Cortex of kidney (tissue), 1 donor: ENCODE measurements around the gene SLC6A3.

Experiments used
- DNase-seq: peaks from one replicate; lab custom pipeline; 2025; lab: John Stamatoyannopoulos, UW

Gene SLC6A3

DNA sequence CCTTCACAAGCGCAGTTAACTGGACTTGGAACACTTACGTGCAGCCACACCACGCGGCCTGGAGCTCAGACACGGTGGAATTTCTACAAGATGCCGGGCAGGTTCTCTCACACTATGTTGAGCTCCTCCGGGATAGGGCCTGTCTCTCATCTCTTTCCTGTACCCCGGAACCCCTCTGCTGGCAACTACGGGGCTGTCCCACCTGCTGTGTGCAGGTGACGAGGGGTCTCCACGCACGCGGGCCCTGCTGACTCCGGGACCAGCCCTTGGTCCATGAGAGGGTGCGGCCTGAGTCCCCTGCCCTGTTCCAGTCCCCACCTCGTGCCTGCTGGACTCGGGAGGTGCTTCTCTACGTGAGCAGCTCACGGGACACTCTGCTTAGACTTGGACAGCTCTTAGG lies 40.1 kb downstream of the SLC6A3 start:
- no peak for DNase-seq

DNA sequence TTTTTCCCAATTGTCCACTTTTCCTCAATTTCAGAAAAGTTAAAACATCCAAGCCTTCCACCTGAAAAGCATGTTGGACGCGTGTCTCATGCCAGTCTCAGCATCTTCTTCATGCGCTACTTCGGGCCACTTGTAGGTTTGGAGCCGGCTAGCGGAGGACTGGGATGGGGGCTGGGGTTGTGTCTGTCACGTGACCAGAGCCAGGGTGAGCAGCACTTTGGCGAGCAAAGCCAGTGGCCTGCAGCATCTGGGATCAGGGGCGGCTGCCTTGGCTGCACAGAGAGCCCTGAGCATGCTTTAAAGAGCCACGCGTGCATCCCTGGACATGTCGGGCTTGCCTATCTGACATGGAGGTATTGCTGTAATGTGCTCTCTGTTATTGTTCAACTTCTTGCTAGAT lies 41.2 kb downstream of the SLC6A3 start:
- DNase-seq, result no peak

DNA sequence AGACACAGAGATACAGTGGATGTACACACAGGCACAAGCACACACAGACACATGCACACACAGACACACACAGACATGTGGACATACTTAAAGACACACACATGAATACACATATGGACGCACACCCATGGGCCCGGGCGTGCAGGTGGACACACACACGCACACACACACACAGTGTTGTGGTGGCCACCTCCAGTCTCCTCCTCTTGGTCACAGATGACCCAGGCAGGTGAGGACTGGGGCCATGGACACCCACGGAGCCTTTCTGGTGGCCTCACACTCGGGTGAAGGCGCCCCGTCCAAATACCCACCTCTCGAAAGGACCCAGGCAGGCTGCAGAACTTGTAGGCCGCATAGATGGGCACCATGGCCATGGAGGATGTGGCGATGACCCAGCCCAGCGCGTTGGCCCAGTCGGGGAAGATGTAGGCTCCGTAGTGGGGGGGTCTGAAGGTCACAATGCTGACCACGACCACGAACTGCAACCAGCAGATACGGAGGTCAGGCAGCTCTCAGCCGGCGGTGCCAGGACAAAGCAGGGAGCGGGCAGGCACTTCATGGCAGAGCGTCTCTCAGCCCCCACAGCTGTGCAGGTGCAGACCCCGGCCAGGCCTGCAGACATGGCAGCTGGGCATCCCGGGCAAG lies 42.5 kb downstream of the SLC6A3 start:
- no peak for DNase-seq

DNA sequence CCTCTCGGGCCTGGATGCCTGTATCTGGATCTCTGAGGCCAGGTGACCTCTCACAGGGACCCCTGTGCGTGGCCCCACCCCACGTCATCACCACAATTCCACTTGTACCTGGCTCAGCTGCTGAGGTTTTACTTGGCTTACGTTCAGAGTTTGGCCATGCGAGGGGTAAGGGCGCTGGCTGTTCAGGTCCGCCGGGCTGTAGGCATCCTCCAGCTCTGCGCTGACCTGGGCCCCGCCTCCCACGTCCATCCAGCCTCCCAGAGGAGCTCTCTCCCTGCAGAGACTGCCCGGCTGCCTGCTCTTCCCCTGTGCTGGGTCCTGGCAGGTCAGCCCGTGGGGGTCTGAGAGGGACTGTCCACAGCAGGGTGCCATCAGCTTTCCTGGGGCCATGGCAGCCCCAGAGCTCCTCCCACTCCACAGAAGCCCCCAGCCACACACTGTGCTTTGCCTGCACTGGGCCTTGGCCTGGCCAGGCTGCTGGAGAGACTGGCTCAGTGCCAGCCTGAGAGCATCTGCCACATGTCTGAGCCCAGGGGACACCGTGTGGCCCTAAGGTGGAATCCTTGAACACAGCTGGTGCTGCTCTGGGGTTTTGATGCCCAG lies 43.6 kb downstream of the SLC6A3 start:
- no peak for DNase-seq

DNA sequence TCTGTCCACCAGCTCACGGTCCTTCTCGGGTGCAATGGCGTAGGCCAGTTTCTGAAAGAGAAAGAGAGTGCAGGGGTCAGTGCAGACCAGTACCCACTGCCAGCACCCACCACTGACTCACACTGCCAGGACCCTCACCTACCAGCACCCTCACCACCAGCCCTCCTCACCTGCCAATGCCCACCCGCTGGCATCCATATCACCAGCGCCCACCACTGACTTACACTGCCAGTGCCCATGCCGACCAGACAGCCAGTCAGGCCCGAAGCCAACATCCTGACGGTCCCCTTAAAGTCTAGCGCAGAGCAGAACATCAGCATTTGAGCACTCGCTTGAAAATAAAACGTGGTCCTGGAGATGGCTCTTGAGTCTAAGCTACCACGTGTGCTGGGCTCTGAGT lies 44.3 kb downstream of the SLC6A3 start:
- no peak for DNase-seq

DNA sequence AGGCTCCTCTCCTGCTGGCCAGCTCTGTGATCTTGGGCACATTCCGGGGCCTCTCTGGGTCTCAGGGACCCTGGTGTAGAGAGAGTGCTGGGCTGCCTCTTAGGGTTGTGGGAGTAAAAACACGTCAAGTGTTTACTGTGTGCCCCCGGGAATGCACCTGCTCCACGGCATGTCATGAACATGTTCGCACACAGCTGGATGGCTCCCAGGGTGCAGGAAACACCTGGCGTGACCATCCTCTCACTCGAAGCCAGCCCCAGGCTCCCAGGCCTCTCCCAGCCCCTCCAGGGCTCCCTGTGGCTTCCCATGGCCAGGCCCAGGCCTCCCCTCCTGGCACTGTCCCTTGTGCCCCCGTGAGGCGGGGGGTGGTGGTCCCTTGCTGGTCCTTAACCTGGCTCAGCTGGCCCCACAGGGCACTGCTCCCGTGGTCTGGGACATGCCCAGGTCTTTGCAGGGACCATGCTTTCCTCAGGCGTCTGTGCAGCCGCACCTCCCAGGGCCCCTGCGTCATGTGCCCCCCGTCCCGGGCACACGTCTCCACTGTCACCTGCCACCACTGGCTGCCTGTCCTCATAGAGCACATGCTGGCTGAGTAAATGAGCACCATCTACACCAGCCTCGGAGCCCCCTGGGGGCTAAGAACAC lies 44.9 kb downstream of the SLC6A3 start:
- no peak for DNase-seq

DNA sequence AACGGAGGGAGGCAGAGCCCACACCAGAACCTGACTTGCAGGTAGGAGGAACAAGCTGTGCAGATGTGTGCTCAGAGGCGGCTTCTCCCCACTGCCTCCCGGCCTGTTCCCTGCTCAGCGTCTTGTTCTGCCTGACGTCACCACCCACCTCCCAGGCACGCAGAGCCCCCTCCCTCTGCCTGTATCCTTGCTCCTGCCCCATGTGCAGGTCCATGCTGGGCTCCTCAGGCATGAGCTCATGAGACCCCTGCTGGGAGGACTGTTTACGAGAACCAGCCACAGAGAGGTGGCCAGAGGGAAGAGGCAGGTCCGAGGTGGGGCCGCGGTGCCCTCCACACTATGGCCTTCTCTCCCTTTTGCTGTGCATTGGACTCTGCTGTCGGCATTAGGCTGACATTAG lies 45.5 kb downstream of the SLC6A3 start:
- DNase-seq, result no peak

DNA sequence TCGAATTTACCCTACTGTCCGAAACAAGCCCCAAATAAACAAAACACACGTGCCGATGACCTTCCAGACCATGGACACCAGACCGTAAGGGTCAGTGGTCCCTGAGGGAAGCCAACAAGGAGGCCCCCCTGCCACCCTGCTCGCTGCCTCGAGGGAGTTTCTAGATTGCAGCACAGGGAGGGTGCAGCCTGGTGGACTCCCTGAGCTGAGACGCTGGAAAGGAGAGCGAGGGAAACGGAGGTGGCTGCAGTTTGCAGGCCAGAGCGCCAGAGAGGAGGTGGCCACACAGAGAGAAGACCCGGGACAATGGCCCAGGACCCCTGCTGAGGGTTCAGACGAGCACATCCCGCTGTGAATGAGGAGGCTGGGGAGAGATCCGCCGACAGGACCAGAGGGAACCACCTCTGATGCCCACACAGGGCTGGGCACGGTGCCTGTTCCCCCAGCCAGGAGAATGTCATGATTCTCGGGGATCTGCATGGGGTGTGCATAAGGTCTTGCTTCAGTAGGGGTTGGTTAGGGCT lies 48.9 kb downstream of the SLC6A3 start:
- DNase-seq, result no peak

DNA sequence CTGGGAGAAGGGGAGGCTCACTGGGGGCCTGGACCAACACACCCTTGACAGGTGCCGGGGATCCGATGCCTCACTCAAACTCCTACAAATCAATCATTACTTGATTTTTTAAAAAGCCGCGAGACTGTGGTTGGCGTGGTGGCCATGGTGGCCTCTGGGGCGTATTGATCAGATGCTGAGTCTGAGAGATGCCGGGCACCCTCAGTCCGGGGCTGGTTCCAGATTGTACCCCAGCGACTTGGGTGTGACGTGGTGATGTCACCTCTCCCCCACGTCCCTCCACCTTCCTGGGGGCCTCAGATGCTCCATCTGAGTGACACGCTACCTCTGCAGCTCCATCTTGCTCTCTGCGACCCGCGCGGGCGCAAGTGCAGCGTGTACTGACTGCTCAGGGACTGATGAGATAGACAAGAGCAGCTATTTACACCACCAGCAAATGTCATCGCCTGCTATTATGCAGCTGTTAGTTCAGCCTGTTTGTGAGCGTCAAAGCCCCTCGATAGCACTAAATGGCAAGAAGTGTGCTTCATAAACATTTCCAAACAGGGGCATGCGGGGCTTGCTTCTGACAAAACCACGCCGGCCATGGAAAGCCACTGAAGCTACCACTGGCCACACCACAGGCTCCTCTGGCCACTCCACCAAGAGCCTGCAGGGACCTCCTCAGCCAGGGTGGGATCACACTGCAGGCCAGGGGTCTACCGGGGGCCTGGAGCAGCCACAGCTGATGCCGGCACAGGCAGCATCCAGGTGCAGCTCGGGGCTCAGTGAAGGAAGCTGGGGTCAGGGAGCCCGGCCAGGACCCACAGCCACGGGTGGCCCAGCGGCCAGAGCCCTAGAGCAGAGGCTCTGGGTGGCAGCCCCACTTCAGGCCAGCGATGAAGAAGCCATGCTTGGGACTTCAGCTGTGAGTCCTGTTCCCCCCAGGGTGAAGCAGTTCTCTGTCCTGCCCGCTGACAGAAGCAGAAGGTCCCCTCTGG lies 50.1 kb downstream of the SLC6A3 start:
- DNase-seq, result no peak

DNA sequence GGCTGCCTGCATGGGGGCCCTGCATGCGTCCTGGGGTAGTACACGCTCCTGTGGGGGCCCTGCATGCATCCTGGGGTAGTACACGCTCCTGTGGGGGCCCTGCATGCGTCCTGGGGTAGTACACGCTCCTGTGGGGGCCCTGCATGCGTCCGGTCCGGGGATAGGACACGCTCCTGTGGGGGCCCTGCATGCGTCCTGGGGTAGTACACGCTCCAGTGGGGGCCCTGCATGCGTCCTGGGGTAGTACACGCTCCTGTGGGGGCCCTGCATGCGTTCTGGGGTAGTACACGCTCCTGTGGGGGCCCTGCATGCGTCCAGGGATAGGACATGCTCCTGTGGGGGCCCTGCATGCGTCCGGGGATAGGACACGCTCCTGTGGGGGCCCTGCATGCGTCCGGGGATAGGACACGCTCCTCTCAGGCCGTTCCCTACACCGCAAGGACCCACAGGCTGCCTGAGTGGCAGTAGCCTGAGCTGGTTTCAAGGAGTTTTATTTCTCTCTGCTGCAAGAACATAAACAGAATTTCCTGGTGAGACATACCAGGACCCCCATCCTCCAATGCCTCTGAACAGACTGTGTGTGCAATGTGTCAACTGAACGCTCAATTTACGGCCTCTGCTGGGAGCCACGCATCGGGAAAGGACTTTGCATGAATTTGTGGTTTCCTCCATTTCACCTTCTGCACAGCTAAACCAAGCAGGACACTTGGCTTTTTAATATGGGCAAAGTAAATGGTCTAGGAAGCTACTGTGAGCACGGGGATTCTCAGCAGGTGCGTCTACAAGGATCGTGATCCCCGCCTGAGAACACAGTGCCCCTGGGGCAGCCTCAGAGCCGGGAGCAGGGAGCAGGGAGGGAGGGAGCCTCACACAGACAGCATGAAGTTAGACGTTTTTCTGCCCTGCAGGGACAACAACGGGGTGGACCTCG lies 51.4 kb downstream of the SLC6A3 start:
- no peak for DNase-seq

DNA sequence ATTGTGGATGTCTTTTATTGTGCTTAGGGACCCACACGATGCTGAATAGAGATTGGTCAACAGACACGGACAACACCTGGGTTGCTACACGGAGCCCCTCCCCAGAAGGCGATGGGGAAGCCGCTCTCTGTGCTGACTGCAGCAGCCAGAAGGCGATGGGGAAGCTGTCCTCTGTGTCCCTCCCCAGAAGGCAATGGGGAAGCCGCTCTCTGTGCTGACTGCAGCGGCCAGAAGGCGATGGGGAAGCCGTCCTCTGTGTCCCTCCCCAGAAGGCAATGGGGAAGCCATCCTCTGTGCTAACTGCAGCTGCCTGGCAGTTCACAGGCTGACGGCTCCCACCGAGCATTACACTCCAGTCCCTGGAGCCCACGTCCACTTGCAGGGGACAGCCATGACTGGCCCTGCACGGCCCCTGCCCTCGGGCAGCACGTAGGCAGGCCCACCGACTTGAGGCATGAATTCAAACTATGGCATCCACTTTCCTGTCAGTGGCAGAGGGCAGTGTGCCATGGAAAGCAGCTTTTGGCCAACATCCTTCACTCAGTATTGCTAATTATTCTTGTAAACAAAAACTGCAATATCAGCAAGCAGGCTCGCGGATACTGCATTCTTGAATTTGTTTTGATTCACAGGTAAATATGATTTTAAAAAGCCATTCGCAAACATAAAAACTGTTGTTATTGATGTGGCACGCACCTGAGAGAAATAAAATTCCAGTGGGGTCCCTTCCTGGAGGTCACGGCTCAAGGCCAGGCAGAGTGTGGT lies 52.3 kb downstream of the SLC6A3 start:
- no peak for DNase-seq

DNA sequence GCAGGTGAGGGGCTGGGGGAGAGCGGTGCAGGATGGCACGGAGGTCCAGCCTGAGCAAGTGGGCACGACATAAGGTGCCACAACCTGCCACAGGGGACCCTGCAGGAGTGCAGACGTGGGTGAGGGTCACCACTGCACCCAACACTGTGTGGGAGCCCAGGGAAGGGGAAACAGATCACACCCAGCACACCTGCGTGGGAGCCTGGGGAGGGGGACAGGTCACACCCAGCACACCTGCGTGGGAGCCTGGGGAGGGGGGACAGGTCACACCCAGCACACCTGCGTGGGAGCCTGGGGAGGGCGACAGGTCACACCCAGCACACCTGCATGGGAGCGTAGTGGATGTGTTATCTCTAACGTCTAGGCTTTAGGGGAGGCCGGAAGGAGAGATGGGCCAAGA lies 53.0 kb downstream of the SLC6A3 start:
- DNase-seq, result no peak

DNA sequence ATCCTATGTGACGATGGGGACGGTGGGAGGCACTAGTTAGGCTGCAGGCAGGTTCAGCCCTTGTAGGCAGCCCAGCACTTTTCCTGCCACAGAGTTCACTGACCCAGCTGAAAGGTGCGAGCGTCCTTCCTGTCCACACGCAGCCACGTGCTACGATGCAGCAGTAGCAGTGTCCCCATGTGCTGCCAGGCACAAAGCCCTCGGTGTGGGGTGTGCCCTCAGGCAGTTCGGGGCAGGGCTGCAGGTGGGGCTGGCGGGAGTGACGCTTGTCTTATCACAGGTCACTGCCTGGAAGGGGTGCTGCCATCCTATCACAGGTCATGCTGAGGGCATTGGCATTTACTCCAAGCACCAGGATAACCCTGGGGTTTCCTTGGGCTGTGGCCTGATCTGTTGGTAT lies 53.5 kb downstream of the SLC6A3 start:
- no peak for DNase-seq

DNA sequence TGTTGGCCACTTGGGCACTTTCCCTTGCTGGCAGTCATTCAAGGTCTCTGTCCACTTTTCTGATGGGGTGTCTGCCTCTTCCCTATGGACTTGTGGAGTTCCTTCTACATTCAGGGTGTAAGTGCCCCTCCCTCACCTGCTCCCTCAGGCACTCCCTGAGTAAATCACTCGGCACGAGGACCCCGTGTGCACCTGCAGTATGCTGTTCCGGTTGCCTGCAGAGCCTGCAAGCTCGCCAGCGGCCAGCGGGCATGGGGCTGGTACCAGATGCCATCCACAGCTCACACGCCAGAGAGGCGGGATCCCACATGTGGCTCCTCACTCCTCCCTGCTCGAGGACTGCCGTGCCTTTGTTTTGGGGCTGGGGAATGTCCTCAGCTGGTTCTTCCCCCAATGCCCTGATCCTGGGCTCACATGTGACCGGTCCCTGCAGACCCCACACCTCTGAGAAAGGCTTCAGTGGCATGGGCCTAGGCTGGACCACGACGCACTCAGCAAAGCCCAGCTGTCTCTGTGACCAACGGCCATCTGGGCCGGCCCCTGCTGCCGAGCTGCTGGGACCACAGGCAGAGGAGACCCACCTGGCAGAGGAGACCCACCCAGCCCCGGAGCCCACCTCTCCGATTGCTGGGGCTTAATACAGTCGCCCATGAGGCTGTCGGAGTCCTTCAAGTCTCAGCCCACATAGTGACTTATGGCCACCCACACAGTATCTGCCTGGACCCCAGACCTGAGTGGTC lies 54.2 kb downstream of the SLC6A3 start:
- no peak for DNase-seq

DNA sequence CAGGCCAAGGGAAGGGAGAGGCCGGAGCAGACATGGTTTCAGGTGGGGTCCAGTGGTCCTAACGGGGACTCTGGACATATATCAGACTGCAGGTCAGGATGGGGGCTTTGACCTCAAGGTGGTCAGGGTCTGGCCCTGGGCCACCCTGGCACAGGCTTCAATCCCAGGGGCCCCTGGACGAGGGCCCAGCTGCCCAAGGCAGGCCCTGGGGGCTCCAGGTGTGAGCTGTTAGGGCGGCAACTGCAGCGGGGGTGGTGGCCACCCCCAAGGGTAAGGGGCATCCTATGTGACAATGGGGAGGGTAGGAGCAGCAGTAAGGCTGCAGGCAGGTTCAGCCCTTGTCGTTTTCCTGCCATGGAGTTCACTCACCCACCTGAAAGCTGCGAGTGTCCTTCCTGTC lies 54.9 kb downstream of the SLC6A3 start:
- DNase-seq, result no peak

DNA sequence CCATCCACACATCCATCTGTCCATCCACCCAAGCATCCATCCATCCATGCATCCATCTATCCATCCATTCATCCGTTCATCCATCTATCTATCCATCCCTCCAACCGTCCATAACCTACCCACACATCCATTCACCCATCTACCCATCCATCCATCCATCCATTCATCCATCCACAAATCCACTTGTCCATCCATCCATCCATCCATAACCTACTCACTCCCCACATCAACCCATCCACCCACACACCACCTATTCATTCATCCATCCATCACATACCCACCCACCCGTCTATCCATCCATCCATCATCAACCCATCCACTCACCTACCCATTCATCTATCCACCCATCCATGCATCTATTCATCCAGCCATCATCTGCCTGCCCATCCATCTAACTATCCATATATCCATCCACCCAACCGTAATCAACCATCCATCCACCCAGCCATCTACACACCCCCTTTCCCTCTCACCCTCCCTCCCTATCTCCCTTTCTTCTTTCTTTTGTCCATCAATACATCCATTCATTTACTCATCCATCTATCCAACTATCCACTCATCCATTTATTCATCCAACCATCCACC lies 56.8 kb downstream of the SLC6A3 start:
- no peak for DNase-seq

DNA sequence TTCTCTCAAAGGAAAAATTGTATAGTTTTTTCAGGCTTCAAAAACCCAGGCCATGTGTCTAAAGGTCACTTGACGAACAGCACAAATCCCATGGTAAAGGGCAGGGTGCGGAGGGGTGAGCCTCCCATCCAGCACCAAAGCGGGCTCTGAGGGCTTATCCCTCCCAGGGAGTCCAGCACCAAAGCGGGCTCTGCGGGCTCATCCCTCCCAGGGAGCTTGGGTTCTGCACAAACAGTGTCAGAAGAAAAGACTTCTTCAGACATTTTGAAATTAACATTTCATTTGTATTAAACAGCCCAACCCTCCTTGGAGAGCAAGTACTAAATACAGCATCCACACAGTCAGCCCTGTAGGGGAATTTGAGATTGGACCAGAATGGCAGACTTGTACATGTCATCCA lies 57.4 kb downstream of the SLC6A3 start:
- no peak for DNase-seq

DNA sequence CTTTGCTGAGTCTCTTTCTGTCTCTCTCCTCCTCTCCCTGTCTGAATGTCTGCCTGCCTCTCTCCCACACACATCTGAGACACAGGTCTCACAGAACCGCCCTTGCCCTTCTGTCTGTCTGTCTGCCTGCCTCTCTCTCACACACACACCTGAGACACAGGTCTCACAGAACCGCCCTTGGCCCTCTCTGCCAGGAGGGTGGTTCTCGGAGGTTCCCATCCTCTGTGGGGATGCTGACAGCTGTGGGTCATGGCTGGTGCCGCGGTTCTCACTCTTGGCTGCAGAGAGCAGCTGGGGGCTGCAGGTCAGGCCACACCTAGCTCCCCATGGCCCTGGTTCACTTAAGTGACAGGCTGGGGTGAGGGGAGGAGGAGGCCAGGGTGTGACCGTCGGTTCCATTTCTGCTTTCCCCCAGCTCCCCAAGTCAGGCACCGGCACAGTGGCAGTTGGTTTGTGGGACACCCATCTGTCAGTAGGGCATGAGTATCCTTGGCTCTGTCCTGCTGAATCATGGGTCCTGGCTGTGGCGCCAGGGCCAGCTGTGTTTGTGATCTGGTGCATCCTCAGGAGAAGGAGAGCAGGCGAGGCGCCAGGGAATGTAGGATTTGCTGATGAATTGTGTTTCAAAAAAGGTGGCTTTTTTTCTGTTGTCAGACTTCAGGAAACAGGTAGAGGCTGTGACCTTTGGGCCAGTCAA lies 58.0 kb downstream of the SLC6A3 start:
- no peak for DNase-seq

DNA sequence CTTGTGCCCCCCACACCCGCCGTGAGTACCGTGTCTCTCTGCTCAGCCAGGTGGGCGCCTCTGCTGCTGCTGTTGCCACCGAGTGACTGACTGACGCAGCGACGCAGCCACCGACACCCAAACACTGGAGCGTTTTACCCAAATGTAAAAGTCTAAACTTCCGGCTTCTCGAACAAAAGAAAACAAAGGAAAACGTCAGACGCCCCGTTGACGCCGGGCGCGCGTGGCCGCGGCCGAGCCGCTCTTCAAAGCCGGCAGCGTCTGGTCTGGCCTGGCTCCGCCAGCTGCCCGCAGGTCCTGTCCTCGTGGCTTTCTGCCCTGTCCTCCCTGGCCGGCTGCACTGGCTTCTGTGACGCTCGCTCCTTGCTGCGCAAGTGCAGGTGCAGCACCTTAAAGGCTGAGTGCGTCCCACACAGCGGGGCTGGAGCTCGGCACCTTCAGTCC lies 58.9 kb downstream of the SLC6A3 start:
- DNase-seq, result no peak
